HG02970 (cell line): ENCODE results near the gene ITFG1.

ENCODE experiments used
- ATAC-seq: cut with Tn5 transposase; IDR thresholded peaks from one replicate; pipeline ENCODE4 v1.9.1; 2021; ENCODE audit warnings: mild to moderate bottlenecking, moderate library complexity, moderate number of reproducible peaks; ENCODE audit not compliant: unreplicated experiment, low FRiP score

ITFG1 gene

GRCh38 chr16:47431960-47432359, 28.9 kb downstream of the ITFG1 start:
- ATAC-seq: no peak

- no peak for ATAC-seq
Measured at GRCh38 chr16:47426806-47427205, 34.1 kb downstream of the ITFG1 start.

DNA sequence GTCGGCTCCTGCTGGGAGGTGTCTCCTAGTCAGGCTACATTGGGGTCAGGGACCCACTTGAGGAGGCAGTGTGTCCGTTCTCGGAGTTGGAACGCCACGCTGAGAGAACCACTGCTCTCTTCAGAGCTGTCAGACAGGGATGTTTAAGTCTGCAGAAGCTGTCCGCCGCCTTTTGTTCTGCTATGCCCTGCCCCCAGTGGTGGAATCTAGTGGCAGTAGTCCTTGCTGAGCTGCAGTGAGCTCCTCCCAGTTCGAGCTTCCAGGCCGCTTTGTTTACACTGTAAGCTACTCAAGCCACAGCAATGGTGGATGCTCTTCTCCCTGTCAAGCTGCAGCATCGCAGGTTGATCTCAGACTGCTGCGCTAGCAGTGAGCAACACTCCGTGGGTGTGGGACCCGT, 36.0 kb downstream of the ITFG1 start:
- no peak for ATAC-seq

DNA sequence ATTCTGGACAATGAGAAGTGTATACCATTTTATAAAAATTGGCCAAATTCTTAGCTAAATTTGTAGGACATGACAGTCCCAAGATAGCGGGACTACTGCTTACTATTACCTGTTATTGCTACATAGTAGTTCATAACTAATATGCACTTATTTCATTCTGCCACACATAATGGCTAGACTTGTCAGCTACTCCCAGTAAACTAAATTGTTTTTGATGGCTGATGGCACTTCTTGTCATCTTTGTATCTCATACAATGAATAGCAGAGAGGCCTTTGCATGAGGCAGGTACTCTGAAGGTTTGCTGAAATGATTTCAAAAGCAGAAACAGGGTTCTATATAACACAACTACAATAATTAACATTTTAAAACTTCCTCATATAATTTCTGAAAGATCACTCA, 44.0 kb downstream of the ITFG1 start:
- ATAC-seq: no peak

- ATAC-seq: no peak
Measured at GRCh38 chr16:47413041-47413440, 47.8 kb downstream of the ITFG1 start.

GRCh38 chr16:47408491-47408890, 52.4 kb downstream of the ITFG1 start:
- no peak for ATAC-seq

DNA sequence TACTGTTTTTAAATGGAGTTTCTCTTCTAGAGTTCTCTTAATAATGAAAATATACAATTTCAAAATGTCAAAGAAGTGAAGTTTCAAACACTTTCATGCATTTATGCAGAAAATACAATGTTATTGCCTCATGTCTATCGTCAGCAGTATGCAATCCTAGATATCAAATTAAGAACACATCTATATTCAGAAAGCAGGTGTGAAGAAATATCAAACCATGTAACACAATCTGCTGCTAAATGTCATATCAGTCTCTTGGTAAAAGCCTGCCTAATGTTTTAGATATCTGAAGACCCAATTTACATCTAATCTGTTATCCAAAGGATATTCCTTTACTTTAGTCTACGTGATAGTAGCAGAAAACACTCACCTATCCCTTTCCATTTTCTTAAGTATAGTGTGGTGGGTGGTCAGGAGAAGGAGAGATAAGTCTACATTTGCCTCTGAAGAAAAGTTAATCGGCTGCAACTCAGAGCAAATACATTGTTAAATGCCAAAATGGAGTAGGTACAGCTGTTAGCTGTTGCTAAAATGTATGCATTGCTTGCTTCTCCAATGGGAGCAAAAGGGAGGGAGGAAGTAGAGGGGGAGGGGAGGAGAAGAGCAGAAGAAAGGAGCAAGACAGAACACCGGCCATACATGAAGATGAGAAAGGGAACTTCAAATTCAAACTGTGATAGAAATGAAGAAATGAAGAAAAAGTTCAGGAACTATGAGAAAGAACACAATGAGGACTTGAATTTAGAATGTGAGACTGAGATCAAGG, 64.9 kb downstream of the ITFG1 start:
- ATAC-seq: no peak

DNA sequence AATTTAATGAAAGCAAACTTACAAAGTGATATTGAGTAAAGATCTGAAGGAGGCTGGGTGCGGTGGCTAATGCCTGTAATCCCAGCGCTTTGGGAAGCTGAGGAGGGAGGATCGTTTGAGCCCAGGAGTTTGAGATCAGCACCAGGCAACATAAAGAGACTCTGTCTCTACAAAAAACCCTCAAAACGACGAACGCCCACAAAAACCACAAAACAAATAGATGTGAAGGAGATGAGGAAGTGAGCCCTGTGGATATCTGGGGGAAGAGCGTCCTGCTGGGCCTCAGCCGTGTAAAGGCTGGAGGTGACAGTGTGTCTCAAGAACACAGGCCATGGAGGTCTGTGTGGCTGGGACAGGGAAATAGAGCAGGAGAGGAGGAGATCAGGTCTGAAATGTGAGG, 68.8 kb downstream of the ITFG1 start:
- peak; percentile 68 for ATAC-seq

DNA sequence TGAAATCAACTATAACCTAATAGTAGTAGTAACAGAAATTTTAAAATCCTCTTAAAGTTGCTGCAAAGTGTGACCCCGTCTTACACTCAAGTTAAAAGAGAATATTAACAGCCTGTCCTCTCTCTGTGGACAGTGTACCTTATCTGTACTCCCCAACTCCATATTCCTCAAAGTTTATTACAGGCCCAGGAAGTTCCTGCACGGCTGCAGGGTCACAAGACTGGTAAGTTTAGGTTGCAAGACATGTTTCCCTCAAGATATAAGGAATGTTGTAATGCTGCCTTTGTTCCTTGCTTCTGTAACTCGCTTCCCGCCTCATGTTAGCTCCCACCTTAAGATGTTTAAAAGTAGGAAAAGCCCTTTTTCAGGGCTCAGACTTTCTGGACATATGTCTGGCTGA, 72.2 kb downstream of the ITFG1 start:
- ATAC-seq: no peak

DNA sequence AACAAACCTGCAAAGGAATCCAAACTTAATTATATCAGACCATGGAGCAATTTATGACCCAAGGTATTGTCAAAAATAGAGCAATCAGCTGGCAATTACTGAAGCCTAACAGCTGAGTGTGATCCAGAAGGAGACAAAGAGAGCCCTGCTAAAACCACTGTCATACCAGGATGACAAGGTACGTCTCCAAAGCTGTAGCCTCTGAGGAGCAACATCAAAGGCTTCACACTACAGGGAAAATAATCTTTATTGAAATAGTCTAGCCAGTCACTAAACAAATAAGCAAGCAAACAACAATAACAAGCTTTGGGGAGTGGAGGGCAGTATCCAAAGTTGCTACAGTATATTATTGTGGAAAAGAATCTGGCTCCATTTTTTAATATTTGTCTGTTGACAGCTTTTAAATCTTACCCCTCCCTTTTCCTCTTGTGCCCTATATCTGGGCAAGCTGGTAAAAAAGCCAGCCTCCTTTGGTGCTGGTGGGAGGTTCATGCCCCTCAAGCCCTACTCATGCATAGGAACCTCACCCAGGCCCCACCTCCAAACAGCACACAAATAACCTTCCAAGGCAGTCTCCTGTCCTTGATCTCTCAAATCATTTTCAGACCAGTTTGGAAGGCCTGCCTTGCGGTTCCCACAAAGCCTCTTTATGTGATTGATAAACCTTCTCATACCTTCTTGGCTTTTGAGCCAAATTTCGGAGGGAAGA, 73.7 kb downstream of the ITFG1 start:
- ATAC-seq: no peak

DNA sequence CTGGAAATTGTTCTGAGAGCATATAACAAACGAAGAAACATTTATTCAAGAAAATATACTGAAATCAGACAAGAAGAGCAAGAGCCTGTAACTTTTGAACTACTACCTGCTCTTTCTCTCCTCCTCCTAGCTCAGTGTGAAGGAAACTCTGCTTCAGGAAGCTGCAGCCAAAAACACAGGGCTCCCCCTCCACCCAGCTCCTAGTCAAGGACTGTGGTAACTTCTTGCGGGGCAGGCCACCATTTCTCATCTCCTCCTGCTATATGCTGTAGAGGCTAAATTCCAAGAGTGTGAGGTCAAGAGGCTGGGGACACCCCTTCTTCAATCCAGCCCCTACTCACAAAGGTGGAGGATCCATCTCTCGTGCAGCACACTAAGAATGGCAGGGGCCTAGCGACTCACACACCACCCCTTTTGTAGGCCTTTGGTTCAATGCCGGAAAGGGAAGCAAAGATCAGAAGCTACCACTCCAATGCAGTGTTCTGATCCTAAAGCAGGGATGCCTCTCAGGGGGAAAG, 74.6 kb downstream of the ITFG1 start:
- ATAC-seq: no peak

DNA sequence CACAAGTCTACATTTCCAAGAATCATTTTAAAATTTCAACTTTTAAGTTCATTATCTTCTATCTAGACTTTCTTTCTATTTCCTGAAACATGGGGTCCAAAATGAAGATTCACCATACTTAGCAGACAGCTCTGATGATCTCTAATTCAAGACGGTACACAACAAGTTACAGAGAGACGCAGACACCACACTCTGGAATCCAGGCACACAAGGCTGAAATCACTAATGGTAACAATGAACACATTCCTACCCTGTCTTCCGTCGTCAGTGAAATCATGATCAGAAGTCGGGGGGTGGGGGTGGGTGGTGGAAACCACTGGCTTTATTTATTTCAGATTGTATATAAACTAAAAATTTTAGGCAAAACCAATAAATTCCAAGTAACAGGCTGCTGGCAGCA, 78.5 kb downstream of the ITFG1 start:
- no peak for ATAC-seq

DNA sequence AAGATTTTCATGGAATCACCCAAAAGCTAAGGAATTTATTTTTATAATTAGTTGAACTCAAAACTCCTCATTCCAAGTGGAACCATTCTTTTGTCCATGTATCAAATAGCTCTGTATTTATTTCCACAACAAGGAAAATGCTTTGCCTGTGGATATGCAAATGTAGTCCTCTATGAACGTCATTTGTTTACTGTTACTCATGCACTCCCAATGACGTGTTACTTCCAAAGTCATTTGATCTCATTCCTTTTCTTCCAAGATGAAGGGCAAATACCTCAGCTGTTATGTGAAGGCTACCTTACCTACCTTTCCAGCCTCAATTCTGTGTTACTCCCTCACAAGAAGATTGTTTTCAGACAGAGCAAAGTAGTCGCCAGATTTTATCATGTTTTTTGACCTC, 83.7 kb downstream of the ITFG1 start:
- no peak for ATAC-seq

DNA sequence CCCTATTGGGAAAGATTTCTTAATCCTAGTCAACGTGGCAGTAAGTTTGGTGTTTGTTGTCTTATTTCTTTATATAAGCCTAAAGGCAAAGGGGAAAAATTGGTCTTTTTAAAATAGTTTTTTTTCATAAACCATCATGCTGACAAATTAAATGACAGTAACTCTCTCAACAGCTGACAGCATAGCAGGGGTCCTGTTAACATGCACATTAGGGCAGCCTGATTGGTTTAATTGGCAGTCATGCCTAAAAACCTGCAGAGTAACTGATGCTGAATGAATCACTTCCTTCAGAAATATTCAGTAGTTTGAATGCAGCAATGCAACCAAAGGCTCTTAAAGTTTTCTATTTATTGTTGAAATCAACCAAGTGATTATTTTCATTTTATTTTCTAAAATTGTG, 85.4 kb downstream of the ITFG1 start:
- ATAC-seq: no peak

GRCh38 chr16:47374629-47375028, 86.2 kb downstream of the ITFG1 start:
- ATAC-seq: no peak

DNA sequence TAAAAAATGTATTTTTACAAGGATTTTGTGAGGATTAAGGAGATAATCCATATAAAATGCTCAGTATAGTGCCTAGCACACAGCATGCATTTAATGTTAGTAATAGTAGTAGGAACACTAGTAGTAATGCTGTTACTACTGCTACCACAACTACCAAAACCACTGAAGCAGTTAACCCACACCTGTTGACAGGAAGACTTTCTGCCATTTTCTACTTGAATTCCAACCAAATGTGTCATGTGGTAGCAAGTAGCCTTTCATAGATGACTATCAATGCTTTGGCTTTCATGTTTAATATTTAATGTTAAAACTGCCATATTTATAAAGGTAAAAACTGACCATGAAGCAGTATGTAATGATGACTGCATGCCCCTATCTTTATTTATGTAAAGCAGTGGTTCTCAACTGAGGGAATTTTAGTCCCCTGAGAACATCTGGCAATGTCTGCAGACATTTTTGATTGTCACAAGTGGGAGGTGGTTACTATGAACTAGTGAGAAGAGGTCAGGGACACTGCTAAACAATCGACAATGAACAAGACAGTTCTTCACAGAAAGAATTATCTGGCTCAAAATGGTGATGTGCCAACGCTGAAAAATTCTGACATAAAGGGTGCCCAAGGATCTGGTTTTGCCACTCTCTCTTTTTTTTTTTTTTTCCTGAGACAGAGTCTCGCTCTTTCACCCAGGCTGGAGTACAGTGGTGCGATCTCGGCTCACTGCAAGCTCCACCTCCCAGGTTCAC, 89.4 kb downstream of the ITFG1 start:
- ATAC-seq: no peak

GRCh38 chr16:47370536-47370935, 90.3 kb downstream of the ITFG1 start:
- ATAC-seq: no peak

DNA sequence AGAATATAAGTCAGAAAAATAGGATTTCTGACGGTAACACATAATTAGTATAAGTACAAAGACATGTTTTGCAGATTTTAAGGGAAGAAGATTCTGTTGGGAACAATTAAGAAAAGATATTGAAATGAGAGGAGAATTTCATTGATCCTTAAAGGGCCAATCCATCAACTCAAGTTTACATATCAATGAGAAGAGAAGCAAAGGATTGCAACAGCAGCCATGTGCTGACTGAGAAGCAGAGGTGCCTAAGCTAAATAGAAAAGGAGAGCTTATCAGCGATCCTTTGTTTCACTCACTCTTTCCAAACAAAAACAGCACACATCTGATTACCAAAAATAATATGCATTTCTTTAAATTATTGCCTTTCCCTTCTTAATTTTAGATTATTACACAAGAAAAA, 94.6 kb downstream of the ITFG1 start:
- ATAC-seq: no peak

- no peak for ATAC-seq
Measured at GRCh38 chr16:47363761-47364160, 97.1 kb downstream of the ITFG1 start.

- no peak for ATAC-seq
Measured at GRCh38 chr16:47359478-47359877, 101.4 kb downstream of the ITFG1 start.

DNA sequence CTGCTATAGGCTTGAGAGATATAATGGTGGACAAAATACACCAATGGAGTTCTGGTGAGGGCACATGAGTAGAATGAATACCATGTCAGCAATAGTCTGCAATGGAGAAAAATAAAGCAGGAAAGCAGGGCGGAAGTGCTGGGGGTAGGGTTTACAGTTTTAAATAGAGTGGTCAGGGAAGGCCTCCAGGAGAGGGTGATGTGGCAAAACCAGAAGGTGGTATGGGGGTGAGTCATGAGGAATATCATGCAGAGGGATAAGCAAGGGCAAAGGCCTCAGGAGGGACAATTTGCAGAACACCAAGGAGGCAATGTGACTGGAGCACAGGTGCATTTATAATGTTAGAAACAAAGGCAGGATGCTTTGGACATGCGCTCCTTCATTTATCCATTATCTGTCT, 102.0 kb downstream of the ITFG1 start:
- ATAC-seq: no peak
